Measurements from ENCODE around the gene TRIP13. TPM values are rescaled to one million over a fixed set of nuclear protein-coding genes. Genes with fewer than 3 reads are reported as not detected.
"Not testable (repeated sequence)": the region's sequence is repeated elsewhere in the genome, so short reads cannot be mapped to it uniquely, and the experiment has no call there.

Gene TRIP13
- total and polyA plus RNA-seq, 2 of the 13 experiments (the other 11 are each of a cell fraction or from before 2014, with no cell fraction given): 13.5 to 33.0 TPM

GRCh38 chr5:892394-893136 lies at the start of gene TRIP13, which contains the start of gene BRD9 (continued):
- peak; percentile 38; the same call in 1 of the 2 replicates for TF ChIP-seq ZNF83 (CRISPR knock-in tag; IDR thresholded peaks at IDR 0.05; ENCODE audit: borderline replicate concordance)
- TF ChIP-seq ZNF773 (CRISPR knock-in tag; IDR thresholded peaks at IDR 0.05; ENCODE audit: borderline replicate concordance): 0 out of 2 replicates have a peak, but pooled peaks have one; percentile 22
- TF ChIP-seq SMARCE1 (IDR thresholded peaks at IDR 0.05; ENCODE audit: borderline replicate concordance): no peak
- TF ChIP-seq ZNF564 (CRISPR knock-in tag; IDR thresholded peaks at IDR 0.05): peak; percentile 73; the same call in 1 of the 2 replicates
- TF ChIP-seq KMT2A (CRISPR knock-in tag; IDR thresholded peaks at IDR 0.05): peak; percentile 72

GRCh38 chr5:843371-843770 lies 49.3 kb upstream of the TRIP13 start:
- DNase-seq (ENCODE audit: low spot score); H3K79me2 ChIP-seq (ENCODE audit: insufficient read depth, low read length); POLR2A ChIA-PET; BruUV-seq (replicated peaks); H3K27ac ChIP-seq (ENCODE audit: extremely low read length, insufficient read depth, low read length); ATAC-seq; intact Hi-C loops (cut with micrococcal nuclease; ENCODE audit: unreplicated experiment); H3K4me3 ChIP-seq (replicated peaks in 1 of 3; ENCODE audit: insufficient read depth in 1 of 3, low read depth in 2 of 3, low read length in 3 of 3); H4K20me1 ChIP-seq (ENCODE audit: insufficient read depth, low read length); CTCF ChIA-PET (ENCODE audit: low intra/inter-chr PET ratio, low total read pairs); H2AFZ ChIP-seq (ENCODE audit: low read length); H3K4me2 ChIP-seq (ENCODE audit: low read depth, low read length); FAIRE-seq; H3K9me3 ChIP-seq (ENCODE audit: low read length); H3K27me3 ChIP-seq (ENCODE audit: control insufficient read depth in 1 of 2, insufficient read depth in 2 of 2, low read length in 2 of 2); H3K4me1 ChIP-seq (ENCODE audit: insufficient read depth, low read length); H3K36me3 ChIP-seq (replicated peaks in 1 of 2; ENCODE audit: control insufficient read depth in 1 of 2, insufficient read depth in 2 of 2, low read length in 2 of 2); H3K9ac ChIP-seq (ENCODE audit: insufficient read depth, low read depth, low read length): not testable (repeated sequence)
- in situ Hi-C loops (cut with HindIII; ENCODE audit: extremely low pct_ligation_motif_present, low pct_unique_long_range_greater_than_20kb): loop anchor here (5.0 kb wide), 1 partner anchor 96 kb away; no protein-coding TSS in a partner anchor
- 63% methylated on average over 16 of the region's 26 CpGs for WGBS (ENCODE audit: low lambda C conversion rate)

- H3K27me3 ChIP-seq (ENCODE audit: control insufficient read depth in 1 of 2, insufficient read depth in 2 of 2, low read length in 2 of 2); H3K36me3 ChIP-seq (replicated peaks in 1 of 2; ENCODE audit: control insufficient read depth in 1 of 2, insufficient read depth in 2 of 2, low read length in 2 of 2); H3K4me1 ChIP-seq (ENCODE audit: insufficient read depth, low read length); intact Hi-C loops (cut with micrococcal nuclease; ENCODE audit: unreplicated experiment); DNase-seq (ENCODE audit: low spot score); FAIRE-seq; H3K27ac ChIP-seq (ENCODE audit: extremely low read length, insufficient read depth, low read length); H4K20me1 ChIP-seq (ENCODE audit: insufficient read depth, low read length); CTCF ChIA-PET (ENCODE audit: low intra/inter-chr PET ratio, low total read pairs); H3K4me2 ChIP-seq (ENCODE audit: low read depth, low read length); POLR2A ChIA-PET; BruUV-seq (replicated peaks); H3K4me3 ChIP-seq (replicated peaks in 1 of 3; ENCODE audit: insufficient read depth in 1 of 3, low read depth in 2 of 3, low read length in 3 of 3); H3K9ac ChIP-seq (ENCODE audit: insufficient read depth, low read depth, low read length); H3K9me3 ChIP-seq (ENCODE audit: low read length); H3K79me2 ChIP-seq (ENCODE audit: insufficient read depth, low read length); H2AFZ ChIP-seq (ENCODE audit: low read length): not testable (repeated sequence)
- 56% methylated on average over 19 of the region's 22 CpGs for WGBS (ENCODE audit: low lambda C conversion rate)
- in situ Hi-C loops (cut with HindIII; ENCODE audit: extremely low pct_ligation_motif_present, low pct_unique_long_range_greater_than_20kb): loop anchor here (5.0 kb wide), 1 partner anchor 97 kb away; no protein-coding TSS in a partner anchor
- ATAC-seq: peak; percentile 44
- TF ChIP-seq ZNF768 (CRISPR knock-in tag; IDR thresholded peaks at IDR 0.05): peak; percentile 12; the same call in 1 of the 2 replicates
- TF ChIP-seq CTCF (CRISPR knock-in tag; IDR thresholded peaks at IDR 0.05): peak; percentile 34
- TF ChIP-seq STAG1 (CRISPR knock-in tag; IDR thresholded peaks at IDR 0.05): peak; percentile 62
Measured at GRCh38 chr5:843926-844325, 48.8 kb upstream of the TRIP13 start.

- H3K27me3 ChIP-seq (ENCODE audit: control insufficient read depth in 1 of 2, insufficient read depth in 2 of 2, low read length in 2 of 2); H3K4me2 ChIP-seq (ENCODE audit: low read depth, low read length); intact Hi-C loops (cut with micrococcal nuclease; ENCODE audit: unreplicated experiment); ATAC-seq; H3K27ac ChIP-seq (ENCODE audit: extremely low read length, insufficient read depth, low read length); H3K4me3 ChIP-seq (replicated peaks in 1 of 3; ENCODE audit: insufficient read depth in 1 of 3, low read depth in 2 of 3, low read length in 3 of 3); H3K36me3 ChIP-seq (replicated peaks in 1 of 2; ENCODE audit: control insufficient read depth in 1 of 2, insufficient read depth in 2 of 2, low read length in 2 of 2); H4K20me1 ChIP-seq (ENCODE audit: insufficient read depth, low read length); POLR2A ChIA-PET; H3K9ac ChIP-seq (ENCODE audit: insufficient read depth, low read depth, low read length); H3K4me1 ChIP-seq (ENCODE audit: insufficient read depth, low read length); H3K79me2 ChIP-seq (ENCODE audit: insufficient read depth, low read length); FAIRE-seq; DNase-seq (ENCODE audit: low spot score); H2AFZ ChIP-seq (ENCODE audit: low read length); H3K9me3 ChIP-seq (ENCODE audit: low read length); BruUV-seq (replicated peaks); CTCF ChIA-PET (ENCODE audit: low intra/inter-chr PET ratio, low total read pairs): not testable (repeated sequence)
- WGBS (ENCODE audit: low lambda C conversion rate): 49% methylated on average over 9 of the region's 16 CpGs
- in situ Hi-C loops (cut with HindIII; ENCODE audit: extremely low pct_ligation_motif_present, low pct_unique_long_range_greater_than_20kb): loop anchor here (5.0 kb wide), 1 partner anchor 97 kb away; no protein-coding TSS in a partner anchor
Measured at GRCh38 chr5:844426-844825, 48.3 kb upstream of the TRIP13 start.

Data from HepG2 (cell line).